ENCODE measurements around the gene DPP10. TPM values are rescaled to one million over a fixed set of nuclear protein-coding genes. Genes with fewer than 3 reads are reported as not detected.

DPP10 gene
- total RNA-seq, 1 donor from 2014 or later: 6.5 TPM

- Mint-ChIP-seq H3K9me3 (no peaks in the 10 kb centered on the region), H3K4me1 (no peaks in the 10 kb centered on the region), H3K36me3 (no peaks in the 10 kb centered on the region), H3K4me3 (no peak overlapping the region), H3K27ac (no peak overlapping the region), H3K27me3 (ENCODE audit: insufficient read depth, low read depth) (no peaks in the 10 kb centered on the region)
- Histone ChIP-seq H3K4me2 (no peak overlapping the region), H3K36me3 (no peaks in the 10 kb centered on the region), H3K27ac (no peak overlapping the region), H3K9ac (no peak overlapping the region), H3K4me1 (no peaks in the 10 kb centered on the region), H3K79me2 (ENCODE audit: low read depth) (no peaks in the 10 kb centered on the region), H3K27me3 (no peaks in the 10 kb centered on the region), H3K9me3 (ENCODE audit: low read depth) (no peaks in the 10 kb centered on the region), H4K20me1 (ENCODE audit: low read depth) (no peaks in the 10 kb centered on the region), H3K4me3 (no peak overlapping the region), H2AFZ (replicated peaks) (peak overlapping the region; percentile 45), H3F3A (ENCODE audit: low read depth) (no peaks in the 10 kb centered on the region)
- DNase-seq (ENCODE audit: low spot score): no peak
- TF ChIP-seq EZH2 (IDR thresholded peaks at IDR 0.05): no peak
Observed at GRCh38 chr2:114631146-114631545, 188.7 kb downstream of the DPP10 start.

GRCh38 chr2:114642166-114642770, 199.8 kb downstream of the DPP10 start:
- no peaks in the 10 kb centered on the region for H3K4me1 ChIP-seq
- Mint-ChIP-seq H3K27me3 (ENCODE audit: insufficient read depth, low read depth) (no peaks in the 10 kb centered on the region), H3K4me1 (peaks cover 10% of the 10 kb centered on the region), H3K27ac (no peak overlapping the region), H3K4me3 (no peak overlapping the region), H3K36me3 (no peaks in the 10 kb centered on the region), H3K9me3 (no peaks in the 10 kb centered on the region)
- no peaks in the 10 kb centered on the region for H3K27me3 ChIP-seq
- H3K4me2 ChIP-seq: no peak overlapping the region
- H3F3A ChIP-seq (ENCODE audit: low read depth): no peaks in the 10 kb centered on the region
- no peaks in the 10 kb centered on the region for H4K20me1 ChIP-seq (ENCODE audit: low read depth)
- no peaks in the 10 kb centered on the region for H3K9me3 ChIP-seq (ENCODE audit: low read depth)
- no peak overlapping the region for H3K4me3 ChIP-seq
- no peaks in the 10 kb centered on the region for H3K36me3 ChIP-seq
- TF ChIP-seq EZH2 (IDR thresholded peaks at IDR 0.05) (no peak), CTCF (IDR thresholded peaks at IDR 0.05) (no peak)
- DNase-seq (ENCODE audit: low spot score): no peak
- H2AFZ ChIP-seq (replicated peaks): no peak overlapping the region
- no peaks in the 10 kb centered on the region for H3K79me2 ChIP-seq (ENCODE audit: low read depth)
- H3K27ac ChIP-seq: no peak overlapping the region
- no peak overlapping the region for H3K9ac ChIP-seq

- Histone ChIP-seq H3K4me3 (no peak overlapping the region), H3K79me2 (ENCODE audit: low read depth) (no peaks in the 10 kb centered on the region), H3K9ac (no peak overlapping the region), H3F3A (ENCODE audit: low read depth) (no peaks in the 10 kb centered on the region), H2AFZ (replicated peaks) (no peak overlapping the region), H3K9me3 (ENCODE audit: low read depth) (no peaks in the 10 kb centered on the region), H3K36me3 (no peaks in the 10 kb centered on the region), H4K20me1 (ENCODE audit: low read depth) (no peaks in the 10 kb centered on the region), H3K27ac (no peak overlapping the region), H3K27me3 (no peaks in the 10 kb centered on the region), H3K4me2 (no peak overlapping the region), H3K4me1 (no peaks in the 10 kb centered on the region)
- Mint-ChIP-seq H3K36me3 (no peaks in the 10 kb centered on the region), H3K27ac (no peak overlapping the region), H3K9me3 (no peaks in the 10 kb centered on the region), H3K4me3 (no peak overlapping the region), H3K27me3 (ENCODE audit: insufficient read depth, low read depth) (peaks cover 1% of the 10 kb centered on the region), H3K4me1 (peaks cover 10% of the 10 kb centered on the region)
- TF ChIP-seq EZH2 (IDR thresholded peaks at IDR 0.05) (no peak), EZH2phosphoT487 (IDR thresholded peaks at IDR 0.05) (no peak), CTCF (IDR thresholded peaks at IDR 0.05) (no peak)
- no peak for DNase-seq (ENCODE audit: low spot score)
Observed at GRCh38 chr2:114642988-114643553, 200.6 kb downstream of the DPP10 start.

- no peaks in the 10 kb centered on the region for H3F3A ChIP-seq (ENCODE audit: low read depth)
- no peaks in the 10 kb centered on the region for H3K27me3 ChIP-seq
- no peak overlapping the region for H3K9ac ChIP-seq
- no peak for DNase-seq (ENCODE audit: low spot score)
- peak overlapping the region; percentile 45 for H2AFZ ChIP-seq (replicated peaks)
- H3K36me3 Mint-ChIP-seq: no peaks in the 10 kb centered on the region
- no peaks in the 10 kb centered on the region for H4K20me1 ChIP-seq (ENCODE audit: low read depth)
- H3K27ac Mint-ChIP-seq: no peak overlapping the region
- no peak overlapping the region for H3K4me3 Mint-ChIP-seq
- no peaks in the 10 kb centered on the region for H3K9me3 ChIP-seq (ENCODE audit: low read depth)
- no peaks in the 10 kb centered on the region for H3K4me1 Mint-ChIP-seq
- no peak for TF ChIP-seq EZH2phosphoT487 (IDR thresholded peaks at IDR 0.05)
- no peak for TF ChIP-seq CTCF (IDR thresholded peaks at IDR 0.05)
- TF ChIP-seq EZH2 (IDR thresholded peaks at IDR 0.05): no peak
- no peaks in the 10 kb centered on the region for H3K9me3 Mint-ChIP-seq
- no peaks in the 10 kb centered on the region for H3K79me2 ChIP-seq (ENCODE audit: low read depth)
- H3K4me1 ChIP-seq: peaks cover 7% of the 10 kb centered on the region
- no peak overlapping the region for H3K4me2 ChIP-seq
- no peak overlapping the region for H3K27ac ChIP-seq
- H3K27me3 Mint-ChIP-seq (ENCODE audit: insufficient read depth, low read depth): peaks cover 2% of the 10 kb centered on the region
- no peaks in the 10 kb centered on the region for H3K36me3 ChIP-seq
- H3K4me3 ChIP-seq: no peak overlapping the region
Observed at GRCh38 chr2:114651933-114652332, 209.5 kb downstream of the DPP10 start.

Data from neural progenitor cell (in vitro differentiated cells).